ENCODE data around the gene B4GALNT4. TPM values are rescaled to one million over a fixed set of nuclear protein-coding genes. Genes with fewer than 3 reads are reported as not detected.
"Not testable (repeated sequence)": the region's sequence is repeated elsewhere in the genome, so short reads cannot be mapped to it uniquely, and the experiment has no call there.

Gene B4GALNT4
- 1.1 and 1.4 TPM in 2 replicates for total RNA-seq (2014; rRNA removed; shearing (Covaris generic))
- 1.4 and 4.8 TPM in 2 replicates for polyA plus RNA-seq (2015; cell fraction: cytosol; rRNA removed)
- polyA plus RNA-seq (2015; cell fraction: nucleus; rRNA removed): 17.1 and 88.5 TPM in 2 replicates

- in situ Hi-C loops (cut with HindIII; ENCODE audit: low pct_unique_long_range_greater_than_20kb, low sequenced_read_pairs): no loop called here
- DNase-seq (ENCODE audit: low read depth, low spot score): no peak
Measured at GRCh38 chr11:369336-370018, at the start of gene B4GALNT4. TSS of gene B4GALNT4 (plus strand) at chr11:369499. CDS start at chr11:369804, 305 bp downstream.

- in situ Hi-C loops (cut with HindIII; ENCODE audit: low pct_unique_long_range_greater_than_20kb, low sequenced_read_pairs); DNase-seq (ENCODE audit: low read depth, low spot score): not testable (repeated sequence)
Measured at GRCh38 chr11:319888-320273, 49.4 kb upstream of the B4GALNT4 start.

- DNase-seq (ENCODE audit: low read depth, low spot score): no peak
- in situ Hi-C loops (cut with HindIII; ENCODE audit: low pct_unique_long_range_greater_than_20kb, low sequenced_read_pairs): no loop called here
Measured at GRCh38 chr11:324156-324555, 45.1 kb upstream of the B4GALNT4 start.

- DNase-seq (ENCODE audit: low read depth, low spot score); in situ Hi-C loops (cut with HindIII; ENCODE audit: low pct_unique_long_range_greater_than_20kb, low sequenced_read_pairs): not testable (repeated sequence)
Measured at GRCh38 chr11:324593-325517, 44.4 kb upstream of the B4GALNT4 start.

GRCh38 chr11:325796-326591, 43.3 kb upstream of the B4GALNT4 start:
- DNase-seq (ENCODE audit: low read depth, low spot score): no peak
- in situ Hi-C loops (cut with HindIII; ENCODE audit: low pct_unique_long_range_greater_than_20kb, low sequenced_read_pairs): no loop called here

- in situ Hi-C loops (cut with HindIII; ENCODE audit: low pct_unique_long_range_greater_than_20kb, low sequenced_read_pairs): no loop called here
- DNase-seq (ENCODE audit: low read depth, low spot score): no peak
Measured at GRCh38 chr11:326592-326841, 42.8 kb upstream of the B4GALNT4 start.

- no peak for DNase-seq (ENCODE audit: low read depth, low spot score)
- in situ Hi-C loops (cut with HindIII; ENCODE audit: low pct_unique_long_range_greater_than_20kb, low sequenced_read_pairs): no loop called here
Measured at GRCh38 chr11:326842-327580, 42.3 kb upstream of the B4GALNT4 start.

- in situ Hi-C loops (cut with HindIII; ENCODE audit: low pct_unique_long_range_greater_than_20kb, low sequenced_read_pairs): no loop called here
- no peak for DNase-seq (ENCODE audit: low read depth, low spot score)
Measured at GRCh38 chr11:327581-327923, 41.7 kb upstream of the B4GALNT4 start.

GRCh38 chr11:328012-328411, 41.3 kb upstream of the B4GALNT4 start:
- DNase-seq (ENCODE audit: low read depth, low spot score): no peak
- in situ Hi-C loops (cut with HindIII; ENCODE audit: low pct_unique_long_range_greater_than_20kb, low sequenced_read_pairs): no loop called here

- DNase-seq (ENCODE audit: low read depth, low spot score); in situ Hi-C loops (cut with HindIII; ENCODE audit: low pct_unique_long_range_greater_than_20kb, low sequenced_read_pairs): not testable (repeated sequence)
Measured at GRCh38 chr11:328516-329100, 40.7 kb upstream of the B4GALNT4 start.

- no peak for DNase-seq (ENCODE audit: low read depth, low spot score)
- in situ Hi-C loops (cut with HindIII; ENCODE audit: low pct_unique_long_range_greater_than_20kb, low sequenced_read_pairs): no loop called here
Measured at GRCh38 chr11:329886-330253, 39.4 kb upstream of the B4GALNT4 start.

GRCh38 chr11:330307-330693, 39.0 kb upstream of the B4GALNT4 start:
- in situ Hi-C loops (cut with HindIII; ENCODE audit: low pct_unique_long_range_greater_than_20kb, low sequenced_read_pairs): no loop called here
- DNase-seq (ENCODE audit: low read depth, low spot score): no peak

GRCh38 chr11:330694-331357, 38.5 kb upstream of the B4GALNT4 start:
- no peak for DNase-seq (ENCODE audit: low read depth, low spot score)
- in situ Hi-C loops (cut with HindIII; ENCODE audit: low pct_unique_long_range_greater_than_20kb, low sequenced_read_pairs): no loop called here

GRCh38 chr11:331358-332060, 37.8 kb upstream of the B4GALNT4 start:
- in situ Hi-C loops (cut with HindIII; ENCODE audit: low pct_unique_long_range_greater_than_20kb, low sequenced_read_pairs): no loop called here
- DNase-seq (ENCODE audit: low read depth, low spot score): no peak

- in situ Hi-C loops (cut with HindIII; ENCODE audit: low pct_unique_long_range_greater_than_20kb, low sequenced_read_pairs): no loop called here
- no peak for DNase-seq (ENCODE audit: low read depth, low spot score)
Measured at GRCh38 chr11:332651-333480, 36.4 kb upstream of the B4GALNT4 start.
